Spleen (tissue), 11 donors: ENCODE data around the gene MPDU1. TPM values are rescaled to one million over a fixed set of nuclear protein-coding genes. Genes with fewer than 3 reads are reported as not detected.

Experiments
- DNase-seq: peaks from one replicate; pipeline ENCODE4 v3.0.0-alpha.2; 2020
- H3K27ac ChIP-seq, 8 donors: fragments of 200-600 bp; sonication (generic) in 7 of 8; 1 replicate in 4 of 8; 2 replicates in 4 of 8; pipeline versions ENCODE4 v1.5.0 to v1.8.0; 2016 to 2021; ENCODE audit warnings: inconsistent platforms in 4 of 8, mild to moderate bottlenecking in 4 of 8, moderate library complexity in 1 of 8
- H3K27me3 ChIP-seq, 7 donors: fragments of 200-600 bp; sonication (generic) in 6 of 7; replicated peaks in 1 of 7; 1 replicate in 4 of 7; 2 replicates in 3 of 7; pipeline versions ENCODE4 v1.5.0 to v1.8.0; 2016 to 2021; ENCODE audit warnings: inconsistent platforms in 3 of 7, mild to moderate bottlenecking in 1 of 7
- H3K36me3 ChIP-seq, 6 donors: fragments of 200-600 bp; sonication (generic) in 5 of 6; 1 replicate in 4 of 6; 2 replicates in 2 of 6; pipeline versions ENCODE4 v1.5.0 to v1.8.0; 2016 to 2021; ENCODE audit warnings: inconsistent platforms in 2 of 6
- H3K4me1 ChIP-seq, 6 donors: fragments of 200-600 bp; sonication (generic) in 5 of 6; 1 replicate in 3 of 6; 2 replicates in 3 of 6; pipeline versions ENCODE4 v1.5.0 to v1.8.0; 2016 to 2021; ENCODE audit warnings: inconsistent platforms in 3 of 6
- H3K4me3 ChIP-seq, 8 donors: fragments of 200-600 bp; sonication (generic) in 7 of 8; 1 replicate in 4 of 8; 2 replicates in 4 of 8; pipeline versions ENCODE4 v1.5.0 to v1.8.0; 2016 to 2021; ENCODE audit warnings: inconsistent platforms in 4 of 8, mild to moderate bottlenecking in 4 of 8, moderate library complexity in 2 of 8
- H3K9me3 ChIP-seq, 8 donors: fragments of 200-600 bp; sonication (generic) in 7 of 8; 1 replicate in 4 of 8; 2 replicates in 4 of 8; pipeline versions ENCODE4 v1.5.0 to v1.8.0; 2016 to 2021; ENCODE audit warnings: inconsistent platforms in 4 of 8
- POLR2A ChIP-seq, 3 donors: fragments of 450-650 bp; IDR thresholded peaks; one replicate each; pipeline ENCODE4 v1.5.1; 2017; ENCODE audit warnings: antibody characterized with exemption in 3 of 3, mild to moderate bottlenecking in 1 of 3
- POLR2AphosphoS5 ChIP-seq, 3 donors: sonication (generic); formaldehyde crosslinking; IDR thresholded peaks; one replicate each; pipeline ENCODE4 v1.5.1; 2017; ENCODE audit warnings: antibody characterized with exemption in 3 of 3
- WGBS, 5 donors: extraction: QIAGEN DNeasy Blood & Tissue Kit in 3 of 5; methylation state at CpG; one replicate each; pipeline versions ENCODE4 v1.1.5 to v1.1.7; 2013 to 2018; 5-methylcytosine and 5-hydroxymethylcytosine counted together
- intact Hi-C: fragments of 100-400 bp; cut with DNase I; formaldehyde crosslinking; loops from one replicate; pipeline ENCODE4 v1.15.0; 2023; ENCODE audit warnings: low total_unique reads
- polyA plus RNA-seq, 3 donors: library from polyadenylated mRNA; stranded (reverse); fragments of 200-250 nt; gene quantifications; one replicate each; pipeline ENCODE4 v1.2.1, GENCODE V29; 2013
- total RNA-seq, 7 donors: library from RNA; depleted of rRNA in 3 of 7; stranded (reverse); fragments of >200 nt in 3 of 7; fragmentation: NEBNext Ultra II Directional in 4 of 7; extraction: Animal tissue kit (Norgen Biotek cat#: 25700) in 4 of 7; gene quantifications; one replicate each; pipeline versions ENCODE4 v1.1.0 to v1.2.1, GENCODE V29; 2016 to 2021
- TF ChIP-seq, protein P1 (sequence below), 11 experiments: fragments of 200-600 bp in 7 of 11; fragments of 450-650 bp in 4 of 11; sonication (generic) in 4 of 11; IDR thresholded peaks in 8 of 11; conservative IDR thresholded peaks in 3 of 11; 1 replicate in 7 of 11; 2 replicates in 4 of 11; pipeline versions ENCODE4 v1.4.0 to v1.8.0; 2016 to 2021; ENCODE audit warnings: antibody characterized with exemption in 11 of 11, inconsistent platforms in 4 of 11, mild to moderate bottlenecking in 1 of 11
- donor health status: healthy with polysubstance abuse.
- donor health status: DM: no; HTN: no; CAD: no; lungs with moderate emphysema.
- donor health status: DM: no; HTN: no; CAD: no.
- donor health status: Bipolar disorder and iron deficiency.
- donor health status: healthy.
- donor health status: DM: no; HTN: no; CAD: no.
- donor health status: DM: yes; HTN: yes; CAD: no.

Gene MPDU1
- total and polyA plus RNA-seq, 10 donors, result 35.5 to 163 (median 55.4) TPM

DNA sequence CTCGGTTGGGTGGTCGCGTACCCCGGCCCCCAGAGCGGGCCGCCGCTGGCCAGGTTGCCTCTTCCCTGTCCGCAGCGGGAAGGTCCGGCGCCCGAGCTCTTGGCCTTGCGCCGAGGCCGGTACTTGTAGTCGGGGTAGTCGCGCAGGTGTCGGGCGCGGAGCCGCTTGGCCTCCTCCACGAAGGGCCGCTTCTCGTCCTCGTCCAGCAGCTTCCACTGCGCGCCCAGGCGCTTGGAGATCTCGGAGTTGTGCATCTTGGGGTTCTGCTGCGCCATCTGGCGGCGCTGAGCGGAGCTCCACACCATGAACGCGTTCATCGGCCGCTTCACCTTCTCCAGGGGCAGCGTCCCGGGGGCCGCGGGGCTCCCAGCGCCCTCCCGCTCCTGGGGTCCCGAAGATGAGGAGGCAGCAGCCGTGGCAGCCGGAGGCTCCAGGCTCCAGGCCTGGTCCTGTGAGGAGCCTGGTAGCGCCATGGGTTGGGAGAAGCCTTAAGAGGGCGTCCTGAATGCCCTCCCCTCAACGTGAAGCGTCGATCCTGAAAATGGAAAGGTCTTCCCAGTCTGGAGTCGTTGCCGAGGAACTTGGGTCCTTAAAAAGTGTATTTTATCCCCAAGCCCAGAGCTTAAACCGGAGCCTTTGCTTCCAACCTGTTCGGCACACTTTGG lies 5.7 kb downstream of the MPDU1 start:
- peak overlapping the region in 2 of 8 donors; percentile 8 to 32 for H3K4me3 ChIP-seq
- WGBS, 5 donors, result 30 to 50% (median 36%) methylated on average over 34 to 56 of the region's 56 CpGs
- intact Hi-C loops, result no loop called here
- TF ChIP-seq, protein P1, sequence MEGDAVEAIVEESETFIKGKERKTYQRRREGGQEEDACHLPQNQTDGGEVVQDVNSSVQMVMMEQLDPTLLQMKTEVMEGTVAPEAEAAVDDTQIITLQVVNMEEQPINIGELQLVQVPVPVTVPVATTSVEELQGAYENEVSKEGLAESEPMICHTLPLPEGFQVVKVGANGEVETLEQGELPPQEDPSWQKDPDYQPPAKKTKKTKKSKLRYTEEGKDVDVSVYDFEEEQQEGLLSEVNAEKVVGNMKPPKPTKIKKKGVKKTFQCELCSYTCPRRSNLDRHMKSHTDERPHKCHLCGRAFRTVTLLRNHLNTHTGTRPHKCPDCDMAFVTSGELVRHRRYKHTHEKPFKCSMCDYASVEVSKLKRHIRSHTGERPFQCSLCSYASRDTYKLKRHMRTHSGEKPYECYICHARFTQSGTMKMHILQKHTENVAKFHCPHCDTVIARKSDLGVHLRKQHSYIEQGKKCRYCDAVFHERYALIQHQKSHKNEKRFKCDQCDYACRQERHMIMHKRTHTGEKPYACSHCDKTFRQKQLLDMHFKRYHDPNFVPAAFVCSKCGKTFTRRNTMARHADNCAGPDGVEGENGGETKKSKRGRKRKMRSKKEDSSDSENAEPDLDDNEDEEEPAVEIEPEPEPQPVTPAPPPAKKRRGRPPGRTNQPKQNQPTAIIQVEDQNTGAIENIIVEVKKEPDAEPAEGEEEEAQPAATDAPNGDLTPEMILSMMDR (IDR thresholded peaks at IDR 0.05 in 8 of 11, conservative IDR thresholded peaks at IDR 0.05 in 3 of 11), result peak; percentile 71 to 94 (median 83)
- TF ChIP-seq POLR2AphosphoS5 (IDR thresholded peaks at IDR 0.05), result peak; percentile 74 to 83 (median 76)
- no peak for TF ChIP-seq POLR2A (IDR thresholded peaks at IDR 0.05)
- peaks cover 0 to 86% (median 47%) of the 10 kb centered on the region in 6 donors for H3K36me3 ChIP-seq
- peaks cover 18 to 53% (median 33%) of the 10 kb centered on the region in 6 donors for H3K4me1 ChIP-seq
- peak; percentile 93 for DNase-seq
- no peaks in the 10 kb centered on the region for H3K9me3 ChIP-seq
- peak overlapping the region in 1 of 8 donors; percentile 39 for H3K27ac ChIP-seq
- H3K27me3 ChIP-seq, result no peaks in the 10 kb centered on the region

DNA sequence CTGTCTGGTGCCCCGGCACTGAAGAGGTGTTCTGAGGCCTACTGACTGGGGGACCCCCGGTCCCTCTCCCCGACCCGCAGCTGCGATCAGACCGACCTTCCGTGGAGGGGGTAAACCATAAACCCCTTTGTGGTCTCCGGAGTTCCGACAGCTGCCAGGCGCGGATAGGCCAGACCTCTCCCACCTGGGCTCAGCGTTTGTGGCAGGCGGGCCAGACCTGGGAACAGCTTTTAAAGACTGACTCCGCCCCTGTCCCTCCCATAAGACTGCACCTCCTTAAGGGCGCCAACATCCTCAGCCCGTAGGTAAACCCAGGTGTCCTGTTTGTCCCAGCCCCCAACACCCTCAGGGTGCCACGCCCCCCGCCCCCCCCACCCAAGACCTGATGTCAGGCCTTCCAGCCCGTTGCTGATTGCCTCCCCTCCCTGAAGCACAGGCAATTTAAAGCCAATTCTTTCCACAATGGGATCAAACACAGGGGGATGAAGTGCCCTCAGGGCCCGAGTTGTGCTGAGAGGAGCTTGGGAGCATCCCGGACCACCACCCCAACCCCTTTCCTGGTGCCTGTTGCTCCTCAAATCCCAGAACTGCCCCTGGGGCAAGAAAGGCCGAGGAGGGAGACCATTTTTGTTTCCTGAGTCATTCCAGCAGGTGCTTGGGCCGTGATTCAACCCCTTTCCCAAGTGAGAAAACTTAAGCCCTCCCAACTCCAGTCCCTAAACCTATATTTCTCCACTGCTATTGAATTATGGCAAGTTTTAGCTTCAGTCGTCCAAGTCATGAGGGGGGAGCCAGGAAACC lies 6.4 kb downstream of the MPDU1 start, which contains the start of gene SOX15:
Gene SOX15, minus strand, starts transcription at position 204 of the 801 bp plus-strand sequence. CDS start 418 bp downstream, outside the sequence.
- H3K36me3 ChIP-seq, result peaks cover 0 to 94% (median 55%) of the 10 kb centered on the region in 6 donors
- peaks cover 11 to 46% (median 26%) of the 10 kb centered on the region in 6 donors for H3K4me1 ChIP-seq
- DNase-seq, result no peak
- WGBS, 5 donors, result 68 to 81% (median 75%) methylated on average over 20 to 24 of the region's 24 CpGs
- no peaks in the 10 kb centered on the region for H3K27me3 ChIP-seq
- TF ChIP-seq POLR2A (IDR thresholded peaks at IDR 0.05), result no peak
- TF ChIP-seq, protein P1 (IDR thresholded peaks at IDR 0.05 in 8 of 11, conservative IDR thresholded peaks at IDR 0.05 in 3 of 11), result no peak
- no peak for TF ChIP-seq POLR2AphosphoS5 (IDR thresholded peaks at IDR 0.05)
- no peaks in the 10 kb centered on the region for H3K9me3 ChIP-seq
- peak within 1 kb of the TSS in 2 of 8 donors; percentile 8 to 32 for H3K4me3 ChIP-seq
- H3K27ac ChIP-seq, result peak within 1 kb of the TSS in 1 of 8 donors; percentile 39
- intact Hi-C loops, result no loop called here

GRCh38 chr17:7590743-7591142 lies 7.1 kb downstream of the MPDU1 start:
- WGBS, 5 donors, result 83 to 98% (median 88%) methylated on average over 3 to 4 of the region's 4 CpGs
- Histone ChIP-seq H3K27ac (no peak overlapping the region), H3K4me3 (no peak overlapping the region), H3K36me3 (peaks cover 5 to 100% (median 61%) of the 10 kb centered on the region in 6 donors), H3K27me3 (no peaks in the 10 kb centered on the region), H3K4me1 (peaks cover 7 to 39% (median 19%) of the 10 kb centered on the region in 6 donors), H3K9me3 (no peaks in the 10 kb centered on the region)
- no peak for DNase-seq
- TF ChIP-seq POLR2AphosphoS5 (IDR thresholded peaks at IDR 0.05), result peak in 1 of 3 donors; percentile 23
- TF ChIP-seq, protein P1 (IDR thresholded peaks at IDR 0.05 in 8 of 11, conservative IDR thresholded peaks at IDR 0.05 in 3 of 11), result no peak
- intact Hi-C loops, result no loop called here

DNA sequence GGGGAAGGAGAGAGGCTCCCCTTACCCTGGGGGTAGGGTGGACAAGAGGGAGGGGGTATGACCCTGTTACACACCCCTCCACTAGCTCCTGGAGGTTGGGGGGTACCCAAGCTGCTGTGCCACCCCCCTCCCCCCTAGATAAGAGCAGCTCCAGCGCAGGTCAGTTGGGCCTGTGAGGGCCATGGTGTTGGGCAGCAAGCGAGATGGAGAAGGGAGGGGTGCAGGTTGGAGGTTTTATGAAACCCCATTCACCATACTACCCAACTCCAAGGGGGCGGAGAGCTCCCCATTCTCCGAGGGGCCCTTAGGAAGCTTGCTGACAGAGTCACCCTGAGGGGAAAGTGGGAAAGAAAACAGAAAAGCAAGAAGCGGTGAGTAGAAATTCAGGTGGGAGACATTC lies 7.9 kb downstream of the MPDU1 start:
- intact Hi-C loops, result no loop called here
- H3K9me3 ChIP-seq, result no peaks in the 10 kb centered on the region
- H3K27ac ChIP-seq, result no peak overlapping the region
- no peak for DNase-seq
- peaks cover 7 to 33% (median 16%) of the 10 kb centered on the region in 6 donors for H3K4me1 ChIP-seq
- no peak overlapping the region for H3K4me3 ChIP-seq
- H3K27me3 ChIP-seq, result no peaks in the 10 kb centered on the region
- WGBS, 5 donors, result 80 to 98% (median 95%) methylated on average over 5 of the region's 5 CpGs
- TF ChIP-seq, protein P1 (IDR thresholded peaks at IDR 0.05 in 8 of 11, conservative IDR thresholded peaks at IDR 0.05 in 3 of 11), result no peak
- TF ChIP-seq POLR2A (IDR thresholded peaks at IDR 0.05) (no peak), POLR2AphosphoS5 (IDR thresholded peaks at IDR 0.05) (peak in 1 of 3 donors; percentile 23)
- peaks cover 5 to 100% (median 68%) of the 10 kb centered on the region in 6 donors for H3K36me3 ChIP-seq
